ENCODE measurements around the gene POLR3A. TPM values are rescaled to one million over a fixed set of nuclear protein-coding genes. Genes with fewer than 3 reads are reported as not detected.

The POLR3A gene
- total and polyA plus RNA-seq, 2 of the 13 experiments (the other 11 are each of a cell fraction or from before 2014, with no cell fraction given): 13.6 to 19.2 TPM

- TF ChIP-seq ARID5B (CRISPR knock-in tag; IDR thresholded peaks at IDR 0.05) (peak; percentile 56), ZNF577 (CRISPR knock-in tag; IDR thresholded peaks at IDR 0.05; ENCODE audit: borderline replicate concordance, low read depth) (no peak), FOXM1 (CRISPR knock-in tag; IDR thresholded peaks at IDR 0.05) (no peak), ZNF234 (CRISPR knock-in tag; conservative IDR thresholded peaks at IDR 0.05) (no peak), KDM4B (CRISPR knock-in tag; IDR thresholded peaks at IDR 0.05) (peak; percentile 17; the same call in 1 of the 2 replicates), ZBTB7A (CRISPR knock-in tag; IDR thresholded peaks at IDR 0.05) (no peak), ZBTB8A (CRISPR knock-in tag; IDR thresholded peaks at IDR 0.05; ENCODE audit: borderline replicate concordance, low read depth) (no peak; the same call in 1 of the 2 replicates), GTF3A (CRISPR knock-in tag; conservative IDR thresholded peaks at IDR 0.05) (no peak), ZBTB44 (CRISPR knock-in tag; IDR thresholded peaks at IDR 0.05) (no peak), HNF1B (CRISPR knock-in tag; IDR thresholded peaks at IDR 0.05) (peak; percentile 81), RNF2 (conservative IDR thresholded peaks at IDR 0.05; ENCODE audit: low read depth) (peak; percentile 62; the same call in 1 of the 2 replicates), MAFK (conservative IDR thresholded peaks at IDR 0.05 in 1 of 2, IDR thresholded peaks at IDR 0.05 in 1 of 2; ENCODE audit: low read length in 2 of 2) (no peak), MEIS1 (CRISPR knock-in tag; IDR thresholded peaks at IDR 0.05; ENCODE audit: borderline replicate concordance) (no peak; the same call in 1 of the 2 replicates), ZFP41 (CRISPR knock-in tag; IDR thresholded peaks at IDR 0.05; ENCODE audit: borderline replicate concordance) (no peak), ZNF230 (CRISPR knock-in tag; IDR thresholded peaks at IDR 0.05) (no peak), ZBTB4 (CRISPR knock-in tag; IDR thresholded peaks at IDR 0.05; ENCODE audit: borderline replicate concordance) (no peak; the same call in 1 of the 2 replicates)
- TF ChIP-seq, protein P1, sequence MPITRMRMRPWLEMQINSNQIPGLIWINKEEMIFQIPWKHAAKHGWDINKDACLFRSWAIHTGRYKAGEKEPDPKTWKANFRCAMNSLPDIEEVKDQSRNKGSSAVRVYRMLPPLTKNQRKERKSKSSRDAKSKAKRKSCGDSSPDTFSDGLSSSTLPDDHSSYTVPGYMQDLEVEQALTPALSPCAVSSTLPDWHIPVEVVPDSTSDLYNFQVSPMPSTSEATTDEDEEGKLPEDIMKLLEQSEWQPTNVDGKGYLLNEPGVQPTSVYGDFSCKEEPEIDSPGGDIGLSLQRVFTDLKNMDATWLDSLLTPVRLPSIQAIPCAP (CRISPR knock-in tag; IDR thresholded peaks at IDR 0.05; ENCODE audit: low read depth): no peak
Observed at GRCh38 chr10:78033637-78034470, 4.5 kb upstream of the POLR3A start, which contains the start of gene RPS24 (continued).
